Natural killer cell (primary cell): Measurements from ENCODE around the gene GSTA3. TPM values are rescaled to one million over a fixed set of nuclear protein-coding genes. Genes with fewer than 3 reads are reported as not detected.
"Not testable (repeated sequence)": the region's sequence is repeated elsewhere in the genome, so short reads cannot be mapped to it uniquely, and the experiment has no call there.

Source experiments
- ATAC-seq, 3 donors: fragments of 150-1000 bp in 2 of 3; fragments of 200-7000 bp in 1 of 3; cut with Tn5 transposase; 1 replicate in 1 of 3; 2 replicates in 2 of 3; pipeline ENCODE4 v1.10.0; 2021; ENCODE audit warnings: mild to moderate bottlenecking in 2 of 3, moderate library complexity in 2 of 3
- DNase-seq, 2 donors: peaks; one replicate each; pipeline versions ENCODE4 v3.0.0 to v3.0.0-alpha.2; 2013 to 2021; ENCODE audit warnings: mixed read lengths in 1 of 2
- H3K27ac ChIP-seq: one replicate; pipeline ENCODE4 v1.5.1; 2013; ENCODE audit warnings: mild to moderate bottlenecking, low read length
- H3K27me3 ChIP-seq: one replicate; pipeline ENCODE4 v1.6.1; 2013; ENCODE audit warnings: low read length; ENCODE audit not compliant: control insufficient read depth, insufficient read depth
- H3K36me3 ChIP-seq: one replicate; pipeline ENCODE4 v1.6.1; 2013; ENCODE audit warnings: low read length; ENCODE audit not compliant: control insufficient read depth, insufficient read depth
- H3K4me1 ChIP-seq: one replicate; pipeline ENCODE4 v1.6.1; 2013; ENCODE audit warnings: low read length; ENCODE audit not compliant: control insufficient read depth, insufficient read depth
- H3K4me3 ChIP-seq: one replicate; pipeline ENCODE4 v1.5.1; 2013; ENCODE audit warnings: low read length
- H3K9me3 ChIP-seq: one replicate; pipeline ENCODE4 v1.6.1; 2013; ENCODE audit warnings: low read length; ENCODE audit not compliant: control insufficient read depth, insufficient read depth
- H3K27ac Mint-ChIP-seq, 2 donors: one replicate each; pipeline ENCODE4 v1.8.0; 2022; ENCODE audit warnings: mild to moderate bottlenecking in 2 of 2, mixed read lengths in 2 of 2, moderate library complexity in 1 of 2
- H3K27me3 Mint-ChIP-seq, 2 donors: one replicate each; pipeline ENCODE4 v1.8.0; 2022; ENCODE audit warnings: low read depth in 2 of 2, mixed read lengths in 2 of 2
- H3K36me3 Mint-ChIP-seq: one replicate; pipeline ENCODE4 v1.8.0; 2022; ENCODE audit warnings: mixed read lengths
- H3K4me1 Mint-ChIP-seq, 2 donors: one replicate each; pipeline ENCODE4 v1.8.0; 2022; ENCODE audit warnings: mixed read lengths in 2 of 2
- H3K4me3 Mint-ChIP-seq: one replicate; pipeline ENCODE4 v1.8.0; 2022; ENCODE audit warnings: mild to moderate bottlenecking, moderate library complexity, mixed read lengths
- H3K9me3 Mint-ChIP-seq, 2 donors: one replicate each; pipeline ENCODE4 v1.8.0; 2022; ENCODE audit warnings: mixed read lengths in 2 of 2
- CTCF ChIP-seq: fragments of 200-600 bp; IDR thresholded peaks from one replicate; pipeline ENCODE4 v1.8.0; 2022; ENCODE audit warnings: antibody characterized with exemption
- WGBS: methylation state at CpG from one replicate; pipeline ENCODE4 v1.1.7; 2013; ENCODE audit warnings: missing lambda C conversion rate; ENCODE audit not compliant: insufficient coverage; 5-methylcytosine and 5-hydroxymethylcytosine counted together
- intact Hi-C: fragments of 100-400 bp; cut with micrococcal nuclease; formaldehyde crosslinking; loops from one replicate; pipeline ENCODE4 v1.14.2; 2022
- total RNA-seq, 4 donors: library from RNA; stranded (reverse); fragments of 120-200 nt in 1 of 4; gene quantifications; one replicate each; pipeline versions ENCODE4 v1.2.3 to v1.2.4, GENCODE V29; 2013 to 2022

GSTA3 gene
- total RNA-seq, 3 donors from 2014 or later (not counting 1 experiment from before 2014, with no cell fraction given), result not detected

GRCh38 chr6:52858416-52858815 is 51.1 kb downstream of the GSTA3 start:
- Mint-ChIP-seq H3K27ac (no peak overlapping the region), H3K36me3 (no peaks in the 10 kb centered on the region), H3K4me3 (no peak overlapping the region), H3K9me3 (no peaks in the 10 kb centered on the region), H3K27me3 (peaks cover 18 to 32% of the 10 kb centered on the region in 2 donors), H3K4me1 (no peaks in the 10 kb centered on the region)
- DNase-seq (no peak), ATAC-seq (no peak)
- H3K27ac ChIP-seq, result no peak overlapping the region
- WGBS, result 88% methylated on average over 4 of the region's 4 CpGs
- H3K27me3 ChIP-seq, result no peaks in the 10 kb centered on the region
- H3K9me3 ChIP-seq, result no peaks in the 10 kb centered on the region
- intact Hi-C loops, result no loop called here
- H3K4me1 ChIP-seq, result no peaks in the 10 kb centered on the region
- no peaks in the 10 kb centered on the region for H3K36me3 ChIP-seq
- no peak overlapping the region for H3K4me3 ChIP-seq
- TF ChIP-seq CTCF, result no peak

DNA sequence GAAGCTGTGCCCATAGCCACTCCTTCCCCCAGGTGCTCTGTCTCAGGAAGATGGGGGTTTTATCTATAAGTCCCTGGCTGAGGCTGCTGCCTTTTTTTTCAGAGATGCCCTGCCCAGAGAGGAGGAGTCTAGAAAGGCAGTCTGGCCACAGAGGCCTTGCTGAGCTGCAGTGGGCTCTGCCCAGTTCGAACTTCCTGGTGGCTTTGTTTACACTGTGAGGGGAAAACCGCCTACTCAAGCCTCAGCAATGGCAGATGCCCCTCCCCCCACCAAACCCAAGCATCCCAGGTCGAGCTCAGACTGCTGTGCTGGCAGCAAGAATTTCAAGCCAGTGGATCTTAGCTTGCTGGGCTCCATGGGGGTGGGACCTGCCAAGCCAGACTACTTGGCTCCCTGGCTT is 53.4 kb downstream of the GSTA3 start:
- H3K36me3 ChIP-seq, ATAC-seq, H3K4me3 Mint-ChIP-seq, H3K4me1 Mint-ChIP-seq, H3K27me3 ChIP-seq, H3K9me3 Mint-ChIP-seq, intact Hi-C loops, H3K27ac Mint-ChIP-seq, H3K9me3 ChIP-seq, H3K27ac ChIP-seq, DNase-seq, H3K36me3 Mint-ChIP-seq, H3K4me3 ChIP-seq, H3K4me1 ChIP-seq: not testable (repeated sequence)
- H3K27me3 Mint-ChIP-seq, result peaks cover 22 to 47% of the 10 kb centered on the region in 2 donors
- WGBS, result 25% methylated on average over 3 of the region's 3 CpGs

GRCh38 chr6:52849137-52849536 is 60.4 kb downstream of the GSTA3 start:
- Mint-ChIP-seq H3K4me3 (no peak overlapping the region), H3K4me1 (no peaks in the 10 kb centered on the region), H3K9me3 (no peaks in the 10 kb centered on the region), H3K27ac (no peak overlapping the region), H3K27me3 (peaks cover 28 to 30% of the 10 kb centered on the region in 2 donors), H3K36me3 (no peaks in the 10 kb centered on the region)
- no peak for TF ChIP-seq CTCF
- H3K27me3 ChIP-seq, result no peaks in the 10 kb centered on the region
- no peaks in the 10 kb centered on the region for H3K9me3 ChIP-seq
- DNase-seq (no peak), ATAC-seq (no peak)
- H3K27ac ChIP-seq, result no peak overlapping the region
- H3K4me1 ChIP-seq, result no peaks in the 10 kb centered on the region
- intact Hi-C loops, result no loop called here
- H3K36me3 ChIP-seq, result no peaks in the 10 kb centered on the region
- H3K4me3 ChIP-seq, result no peak overlapping the region
- 87% methylated on average over 4 of the region's 4 CpGs for WGBS

Other genes with a start within 250 kb of the GSTA3 start
- gene TMEM14A, start 238.6 kb downstream of the GSTA3 start, total RNA-seq, result 1 to 10 TPM; 4.8 to 5.6 (median 5.3) TPM
- not detected for gene GSTA2, start 146.2 kb downstream of the GSTA3 start, total RNA-seq
- gene GSTA1, start 105.9 kb downstream of the GSTA3 start, total RNA-seq, result not detected
- gene GSTA5, start 68.9 kb downstream of the GSTA3 start, total RNA-seq, result not detected
- 1 to 10 TPM in 2 of 3 donors, under 1 TPM in 1; 0.55 to 2.5 (median 1.8) TPM for gene GSTA4, start 85.6 kb upstream of the GSTA3 start, total RNA-seq
- 10 to 100 TPM in 2 of 3 donors, 1 to 10 TPM in 1; 9.0 to 14.3 (median 13.5) TPM for gene CILK1, start 152.1 kb upstream of the GSTA3 start, total RNA-seq
- 10 to 100 TPM; 82.4 to 96.6 (median 88.9) TPM for gene FBXO9, start 155.7 kb upstream of the GSTA3 start, total RNA-seq
- under 1 TPM in 1 of 3 donors, not detected in 2; 0.20 TPM for gene GCM1, start 239.1 kb upstream of the GSTA3 start, total RNA-seq